ENCODE measurements around the gene ACOT12. TPM values are rescaled to one million over a fixed set of nuclear protein-coding genes. Genes with fewer than 3 reads are reported as not detected.

The ACOT12 gene
- polyA plus RNA-seq, 2 of the 4 experiments (the other 2 are of a cell fraction), result 0.08 TPM; not detected in 1

DNA sequence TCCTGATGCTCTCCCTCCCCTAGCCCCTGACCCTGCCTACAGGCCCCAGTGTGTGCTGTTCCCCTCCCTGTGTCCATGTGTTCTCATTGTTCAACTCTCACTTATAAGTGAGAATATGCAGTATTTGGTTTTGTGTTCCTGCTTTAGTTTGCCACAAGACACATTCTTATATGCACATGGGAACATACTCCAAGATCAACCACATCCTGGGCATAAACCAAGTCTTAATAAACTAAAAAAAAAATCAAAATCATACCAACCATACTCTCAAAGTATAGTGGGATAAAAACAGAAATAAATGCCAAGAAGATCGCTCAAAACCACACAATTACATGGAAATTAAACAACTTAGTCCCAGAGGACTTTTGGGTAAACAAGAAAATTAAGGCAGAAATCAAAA lies 103.8 kb downstream of the ACOT12 start:
- no peak for DNase-seq (ENCODE audit: low read depth in 1 of 2, low spot score in 1 of 2)
- whole genome bisulfite sequencing (ENCODE audit: missing lambda C conversion rate), result 64% methylated on average over 1 of the region's 1 CpG
- ATAC-seq, result no peak
- H3K9me3 ChIP-seq, result peaks cover 12% of the 10 kb centered on the region; the same call in 2 of the 3 replicates
- ChIA-PET CTCF (interaction anchor here (0.9 kb wide), 1 partner anchor 9 kb away, joined by 3 read pairs; no protein-coding TSS in a partner anchor), POLR2A (no interaction called here)
- no peaks in the 10 kb centered on the region for H3K4me1 ChIP-seq
- H3K4me2 ChIP-seq, result no peak overlapping the region
- FAIRE-seq, result no peak
- TF ChIP-seq KDM5A (IDR thresholded peaks at IDR 0.05), result no peak
- TF ChIP-seq ZFP36 (IDR thresholded peaks at IDR 0.05; ENCODE audit: borderline replicate concordance, partially characterized antibody), result no peak
- no peak for TF ChIP-seq ZNF302 (CRISPR knock-in tag; IDR thresholded peaks at IDR 0.05)
- no peak for TF ChIP-seq CBX2 (IDR thresholded peaks at IDR 0.05; ENCODE audit: borderline replicate concordance, low read depth)
- no peak overlapping the region for H3K27ac ChIP-seq
- H3K4me3 ChIP-seq, result no peak overlapping the region

- TF ChIP-seq SREBF2 (IDR thresholded peaks at IDR 0.05), result no peak
- TF ChIP-seq KDM5A (IDR thresholded peaks at IDR 0.05), result no peak
- TF ChIP-seq, protein P1, sequence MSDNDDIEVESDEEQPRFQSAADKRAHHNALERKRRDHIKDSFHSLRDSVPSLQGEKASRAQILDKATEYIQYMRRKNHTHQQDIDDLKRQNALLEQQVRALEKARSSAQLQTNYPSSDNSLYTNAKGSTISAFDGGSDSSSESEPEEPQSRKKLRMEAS (IDR thresholded peaks at IDR 0.05), result no peak
- TF ChIP-seq ZFP36 (IDR thresholded peaks at IDR 0.05; ENCODE audit: borderline replicate concordance, partially characterized antibody), result no peak
- no peak for TF ChIP-seq NPAS2 (CRISPR knock-in tag; IDR thresholded peaks at IDR 0.05; ENCODE audit: borderline replicate concordance)
- TF ChIP-seq CHD4 (IDR thresholded peaks at IDR 0.05; ENCODE audit: borderline replicate concordance), result no peak
- TF ChIP-seq, protein P2, sequence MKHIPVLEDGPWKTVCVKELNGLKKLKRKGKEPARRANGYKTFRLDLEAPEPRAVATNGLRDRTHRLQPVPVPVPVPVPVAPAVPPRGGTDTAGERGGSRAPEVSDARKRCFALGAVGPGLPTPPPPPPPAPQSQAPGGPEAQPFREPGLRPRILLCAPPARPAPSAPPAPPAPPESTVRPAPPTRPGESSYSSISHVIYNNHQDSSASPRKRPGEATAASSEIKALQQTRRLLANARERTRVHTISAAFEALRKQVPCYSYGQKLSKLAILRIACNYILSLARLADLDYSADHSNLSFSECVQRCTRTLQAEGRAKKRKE (CRISPR knock-in tag; IDR thresholded peaks at IDR 0.05; ENCODE audit: low read depth), result no peak
- no peak for TF ChIP-seq BCL3 (IDR thresholded peaks at IDR 0.05)
- TF ChIP-seq JUNB (IDR thresholded peaks at IDR 0.05), result no peak
- TF ChIP-seq HOXA7 (CRISPR knock-in tag; IDR thresholded peaks at IDR 0.05), result no peak
- no peak for TF ChIP-seq SMC3 (IDR thresholded peaks at IDR 0.05)
- Histone ChIP-seq H3K4me2 (no peak overlapping the region), H3K4me3 (no peak overlapping the region), H3K9me3 (peaks cover 12% of the 10 kb centered on the region; the same call in 2 of the 3 replicates), H3K27ac (no peak overlapping the region), H3K4me1 (no peaks in the 10 kb centered on the region)
- FAIRE-seq (no peak), DNase-seq (ENCODE audit: low read depth in 1 of 2, low spot score in 1 of 2) (no peak), ATAC-seq (no peak)
- POLR2A ChIA-PET, result no interaction called here
- WGBS (ENCODE audit: missing lambda C conversion rate), result 92% methylated on average over 4 of the region's 4 CpGs
- CTCF ChIA-PET, result interaction anchor here (1.0 to 1.3 kb wide), 2 partner anchors 11 to 938 kb away, joined by 3 to 5 read pairs; no protein-coding TSS in a partner anchor
These were observed 105.9 kb downstream of the ACOT12 start for GRCh38 chr5:81288021-81288433.

GRCh38 chr5:81286059-81286617 lies 107.8 kb downstream of the ACOT12 start:
- ATAC-seq (peak; percentile 62 to 86), DNase-seq (ENCODE audit: low read depth in 1 of 2, low spot score in 1 of 2) (peak in 1 of 2 experiments; percentile 19), FAIRE-seq (no peak)
- POLR2A ChIA-PET, result no interaction called here
- TF ChIP-seq SMC3 (IDR thresholded peaks at IDR 0.05), result no peak
- no peak for TF ChIP-seq TP53 (CRISPR knock-in tag; IDR thresholded peaks at IDR 0.05)
- TF ChIP-seq, protein P3, sequence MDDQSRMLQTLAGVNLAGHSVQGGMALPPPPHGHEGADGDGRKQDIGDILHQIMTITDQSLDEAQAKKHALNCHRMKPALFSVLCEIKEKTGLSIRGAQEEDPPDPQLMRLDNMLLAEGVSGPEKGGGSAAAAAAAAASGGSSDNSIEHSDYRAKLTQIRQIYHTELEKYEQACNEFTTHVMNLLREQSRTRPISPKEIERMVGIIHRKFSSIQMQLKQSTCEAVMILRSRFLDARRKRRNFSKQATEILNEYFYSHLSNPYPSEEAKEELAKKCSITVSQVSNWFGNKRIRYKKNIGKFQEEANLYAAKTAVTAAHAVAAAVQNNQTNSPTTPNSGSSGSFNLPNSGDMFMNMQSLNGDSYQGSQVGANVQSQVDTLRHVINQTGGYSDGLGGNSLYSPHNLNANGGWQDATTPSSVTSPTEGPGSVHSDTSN (IDR thresholded peaks at IDR 0.05), result no peak
- TF ChIP-seq KDM5A (IDR thresholded peaks at IDR 0.05), result no peak
- no peak for TF ChIP-seq NPAS2 (CRISPR knock-in tag; IDR thresholded peaks at IDR 0.05; ENCODE audit: borderline replicate concordance)
- TF ChIP-seq FOXS1 (CRISPR knock-in tag; IDR thresholded peaks at IDR 0.05), result no peak
- no peak for TF ChIP-seq HOXB13 (CRISPR knock-in tag; IDR thresholded peaks at IDR 0.05; ENCODE audit: low read depth)
- no peak for TF ChIP-seq BHLHE40 (IDR thresholded peaks at IDR 0.05; ENCODE audit: low read depth, low read length)
- no peak for TF ChIP-seq JUNB (IDR thresholded peaks at IDR 0.05)
- no peak for TF ChIP-seq USF2 (IDR thresholded peaks at IDR 0.05)
- TF ChIP-seq RFX5 (IDR thresholded peaks at IDR 0.05), result no peak
- TF ChIP-seq MAZ (IDR thresholded peaks at IDR 0.05; ENCODE audit: borderline replicate concordance, low read depth, low read length), result no peak
- TF ChIP-seq, protein P4, sequence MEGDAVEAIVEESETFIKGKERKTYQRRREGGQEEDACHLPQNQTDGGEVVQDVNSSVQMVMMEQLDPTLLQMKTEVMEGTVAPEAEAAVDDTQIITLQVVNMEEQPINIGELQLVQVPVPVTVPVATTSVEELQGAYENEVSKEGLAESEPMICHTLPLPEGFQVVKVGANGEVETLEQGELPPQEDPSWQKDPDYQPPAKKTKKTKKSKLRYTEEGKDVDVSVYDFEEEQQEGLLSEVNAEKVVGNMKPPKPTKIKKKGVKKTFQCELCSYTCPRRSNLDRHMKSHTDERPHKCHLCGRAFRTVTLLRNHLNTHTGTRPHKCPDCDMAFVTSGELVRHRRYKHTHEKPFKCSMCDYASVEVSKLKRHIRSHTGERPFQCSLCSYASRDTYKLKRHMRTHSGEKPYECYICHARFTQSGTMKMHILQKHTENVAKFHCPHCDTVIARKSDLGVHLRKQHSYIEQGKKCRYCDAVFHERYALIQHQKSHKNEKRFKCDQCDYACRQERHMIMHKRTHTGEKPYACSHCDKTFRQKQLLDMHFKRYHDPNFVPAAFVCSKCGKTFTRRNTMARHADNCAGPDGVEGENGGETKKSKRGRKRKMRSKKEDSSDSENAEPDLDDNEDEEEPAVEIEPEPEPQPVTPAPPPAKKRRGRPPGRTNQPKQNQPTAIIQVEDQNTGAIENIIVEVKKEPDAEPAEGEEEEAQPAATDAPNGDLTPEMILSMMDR (IDR thresholded peaks at IDR 0.05), result no peak
- no peak for TF ChIP-seq ZNF302 (CRISPR knock-in tag; IDR thresholded peaks at IDR 0.05)
- no peak for TF ChIP-seq HDAC2 (IDR thresholded peaks at IDR 0.05)
- Histone ChIP-seq H3K4me2 (no peak overlapping the region), H3K4me3 (no peak overlapping the region), H3K27ac (no peak overlapping the region), H3K4me1 (no peaks in the 10 kb centered on the region), H3K9me3 (no peaks in the 10 kb centered on the region)
- CTCF ChIA-PET, result interaction anchor here (0.6 to 1.6 kb wide), 3 partner anchors 13 to 537 kb away, joined by 3 to 8 read pairs (median 3); no protein-coding TSS in a partner anchor
- 64% methylated on average over 3 of the region's 3 CpGs for WGBS (ENCODE audit: missing lambda C conversion rate)
